GM19240 (cell line): ENCODE measurements around the gene RTL10.

ENCODE experiments used
- DNase-seq: peaks from one replicate; pipeline ENCODE4 v3.0.0; 2011; ENCODE audit warnings: low spot score; ENCODE audit not compliant: insufficient read length

RTL10 gene

GRCh38 chr22:19811211-19811621, 43.5 kb downstream of the RTL10 start:
- no peak for DNase-seq

DNA sequence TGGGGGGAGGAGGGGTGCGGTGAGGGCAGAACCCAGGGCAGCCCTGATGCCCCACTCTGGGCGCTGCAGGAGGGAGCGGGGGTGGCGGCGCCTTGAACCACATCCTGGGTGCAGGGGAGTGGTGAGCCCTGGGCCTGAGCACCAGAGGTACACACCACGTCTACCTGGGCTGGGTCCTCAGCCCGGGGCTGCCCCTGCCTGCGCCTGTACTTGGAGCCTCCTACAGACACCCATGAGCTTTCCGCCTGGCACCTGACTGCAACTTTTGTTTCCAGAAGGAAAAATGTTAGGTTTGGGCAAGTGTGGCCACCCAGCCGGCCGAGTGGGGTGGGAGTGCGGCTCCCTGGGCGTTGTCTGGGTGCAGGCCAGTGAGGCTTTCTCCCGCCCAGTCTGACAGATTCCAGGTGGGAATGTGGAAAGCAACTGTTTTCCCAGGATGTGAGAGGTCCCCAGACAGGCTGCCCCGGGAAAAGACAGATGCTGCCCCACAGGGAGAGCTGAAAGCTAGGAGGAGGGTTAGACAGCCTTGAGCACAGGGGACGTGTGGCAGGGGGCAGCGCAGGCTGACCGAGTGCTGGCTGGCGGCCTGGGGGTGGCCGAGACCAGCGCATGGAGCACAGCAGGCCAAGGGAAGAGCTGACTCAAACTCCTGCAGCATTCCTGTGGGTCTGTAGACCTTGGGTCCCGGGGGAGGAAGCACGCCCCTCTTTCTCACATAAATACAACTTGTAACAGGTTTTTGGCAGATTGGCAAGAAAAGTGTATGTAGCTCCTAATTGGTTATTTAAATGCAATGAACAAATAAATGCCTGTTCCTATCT, 44.1 kb downstream of the RTL10 start:
- DNase-seq: no peak

GRCh38 chr22:19809741-19810140, 44.9 kb downstream of the RTL10 start:
- no peak for DNase-seq

- no peak for DNase-seq
These were observed 45.7 kb downstream of the RTL10 start for GRCh38 chr22:19808873-19809478.

DNA sequence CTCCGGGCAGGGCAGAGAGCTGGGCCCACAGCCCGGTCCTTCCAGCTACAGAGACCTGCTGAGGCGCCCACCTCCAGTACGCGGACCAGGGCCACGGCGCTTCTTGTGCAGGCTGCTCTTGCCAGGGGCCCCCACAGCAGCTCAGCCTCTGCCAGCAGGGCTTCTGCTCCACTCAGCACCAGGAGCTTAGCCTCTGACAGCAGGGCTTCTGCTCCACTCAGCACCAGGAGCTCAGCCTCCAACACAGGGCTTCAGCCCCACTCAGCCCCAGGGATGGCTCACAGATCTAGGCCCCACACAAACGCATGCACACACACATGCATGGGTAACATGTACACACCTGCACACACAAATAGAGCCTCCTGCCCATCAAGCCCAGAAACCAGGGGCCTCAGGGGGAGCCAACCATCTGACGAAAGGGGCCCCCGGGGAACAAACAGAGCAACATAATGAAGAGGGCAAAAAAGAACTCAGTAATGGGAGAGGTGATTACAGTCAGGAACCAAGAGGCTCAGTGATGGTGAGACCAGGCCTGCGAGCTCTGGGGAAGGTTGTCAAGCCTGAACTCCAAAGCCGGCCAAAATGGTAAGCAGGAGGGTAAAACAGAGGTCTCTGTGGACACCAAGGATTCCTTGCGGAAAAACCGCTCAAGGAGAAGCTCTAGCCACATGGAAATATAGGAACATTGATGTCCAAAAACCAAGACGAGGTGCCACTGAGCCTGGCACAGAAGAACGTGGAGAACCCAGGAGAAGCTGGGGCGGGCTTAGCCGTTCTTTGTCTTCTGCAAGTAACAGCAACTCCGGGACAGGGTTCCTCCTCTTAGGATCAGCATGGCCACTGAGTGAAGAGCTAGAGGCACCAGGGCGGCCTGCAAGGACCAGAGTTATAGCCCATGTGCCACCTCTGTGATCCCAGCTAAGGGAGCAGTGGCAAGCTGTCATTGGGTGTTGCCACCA, 46.5 kb downstream of the RTL10 start:
- no peak for DNase-seq

- no peak for DNase-seq
These were observed 47.3 kb downstream of the RTL10 start for GRCh38 chr22:19807161-19807913.

GRCh38 chr22:19806213-19807160, 48.2 kb downstream of the RTL10 start:
- no peak for DNase-seq

DNA sequence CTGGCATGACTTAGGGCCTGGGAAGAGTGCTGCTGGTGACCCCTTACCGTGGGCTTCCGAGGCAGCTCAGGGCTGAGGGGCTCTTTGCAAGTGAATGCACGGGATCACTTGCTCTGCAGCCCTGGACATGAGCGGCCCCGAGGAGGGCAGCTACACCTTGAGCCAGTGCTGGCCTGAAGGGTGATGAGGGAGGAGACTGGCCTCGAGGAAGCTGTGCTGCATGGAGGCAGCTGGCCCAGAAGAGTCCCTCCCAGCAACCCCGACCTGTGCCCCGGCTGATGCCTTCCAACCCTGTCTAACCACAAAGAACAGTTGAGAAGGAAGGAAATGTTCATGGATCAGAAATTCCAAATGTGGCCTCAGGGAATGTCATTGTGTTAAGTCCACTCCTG, 48.9 kb downstream of the RTL10 start:
- no peak for DNase-seq
